A204.1 (cell line): ENCODE measurements around the gene NPLOC4.
"Not testable (repeated sequence)": the region's sequence is repeated elsewhere in the genome, so short reads cannot be mapped to it uniquely, and the experiment has no call there.

Experiments
- FAIRE-seq: peaks from 2 replicates; lab custom pipeline; 2012; peaks lifted over from hg19 to GRCh38; lab: Jason Lieb, UNC

The NPLOC4 gene

GRCh38 chr17:81532490-81533287, 104.2 kb downstream of the NPLOC4 start:
- FAIRE-seq = no peak

- FAIRE-seq = not testable (repeated sequence)
These were observed 104.9 kb downstream of the NPLOC4 start for GRCh38 chr17:81531998-81532404.

GRCh38 chr17:81531013-81531412, 105.9 kb downstream of the NPLOC4 start:
- FAIRE-seq = not testable (repeated sequence)

GRCh38 chr17:81529437-81529803, 107.5 kb downstream of the NPLOC4 start:
- FAIRE-seq = no peak

DNA sequence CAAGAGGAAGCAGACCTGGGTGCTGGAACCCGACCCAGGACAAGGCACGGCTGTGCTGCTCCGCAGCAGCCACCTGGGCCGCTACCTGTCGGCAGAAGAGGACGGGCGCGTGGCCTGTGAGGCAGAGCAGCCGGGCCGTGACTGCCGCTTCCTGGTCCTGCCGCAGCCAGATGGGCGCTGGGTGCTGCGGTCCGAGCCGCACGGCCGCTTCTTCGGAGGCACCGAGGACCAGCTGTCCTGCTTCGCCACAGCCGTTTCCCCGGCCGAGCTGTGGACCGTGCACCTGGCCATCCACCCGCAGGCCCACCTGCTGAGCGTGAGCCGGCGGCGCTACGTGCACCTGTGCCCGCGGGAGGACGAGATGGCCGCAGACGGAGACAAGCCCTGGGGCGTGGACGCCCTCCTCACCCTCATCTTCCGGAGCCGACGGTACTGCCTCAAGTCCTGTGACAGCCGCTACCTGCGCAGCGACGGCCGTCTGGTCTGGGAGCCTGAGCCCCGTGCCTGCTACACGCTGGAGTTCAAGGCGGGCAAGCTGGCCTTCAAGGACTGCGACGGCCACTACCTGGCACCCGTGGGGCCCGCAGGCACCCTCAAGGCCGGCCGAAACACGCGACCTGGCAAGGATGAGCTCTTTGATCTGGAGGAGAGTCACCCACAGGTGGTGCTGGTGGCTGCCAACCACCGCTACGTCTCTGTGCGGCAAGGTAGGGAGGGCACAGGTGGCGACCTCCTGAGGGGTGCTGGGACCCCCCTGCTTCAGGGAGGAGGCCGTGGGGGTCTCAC, 108.1 kb downstream of the NPLOC4 start:
- no peak for FAIRE-seq

DNA sequence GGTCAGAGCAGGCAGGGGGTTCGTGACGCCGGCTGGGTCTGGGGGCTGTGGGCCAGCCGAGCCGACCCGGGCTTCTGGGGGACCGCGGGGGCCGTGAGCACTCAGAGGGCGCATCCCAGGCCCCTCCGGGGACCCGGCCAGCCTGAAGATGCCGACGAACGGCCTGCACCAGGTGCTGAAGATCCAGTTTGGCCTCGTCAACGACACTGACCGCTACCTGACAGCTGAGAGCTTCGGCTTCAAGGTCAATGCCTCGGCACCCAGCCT, 108.6 kb downstream of the NPLOC4 start:
- FAIRE-seq = no peak

DNA sequence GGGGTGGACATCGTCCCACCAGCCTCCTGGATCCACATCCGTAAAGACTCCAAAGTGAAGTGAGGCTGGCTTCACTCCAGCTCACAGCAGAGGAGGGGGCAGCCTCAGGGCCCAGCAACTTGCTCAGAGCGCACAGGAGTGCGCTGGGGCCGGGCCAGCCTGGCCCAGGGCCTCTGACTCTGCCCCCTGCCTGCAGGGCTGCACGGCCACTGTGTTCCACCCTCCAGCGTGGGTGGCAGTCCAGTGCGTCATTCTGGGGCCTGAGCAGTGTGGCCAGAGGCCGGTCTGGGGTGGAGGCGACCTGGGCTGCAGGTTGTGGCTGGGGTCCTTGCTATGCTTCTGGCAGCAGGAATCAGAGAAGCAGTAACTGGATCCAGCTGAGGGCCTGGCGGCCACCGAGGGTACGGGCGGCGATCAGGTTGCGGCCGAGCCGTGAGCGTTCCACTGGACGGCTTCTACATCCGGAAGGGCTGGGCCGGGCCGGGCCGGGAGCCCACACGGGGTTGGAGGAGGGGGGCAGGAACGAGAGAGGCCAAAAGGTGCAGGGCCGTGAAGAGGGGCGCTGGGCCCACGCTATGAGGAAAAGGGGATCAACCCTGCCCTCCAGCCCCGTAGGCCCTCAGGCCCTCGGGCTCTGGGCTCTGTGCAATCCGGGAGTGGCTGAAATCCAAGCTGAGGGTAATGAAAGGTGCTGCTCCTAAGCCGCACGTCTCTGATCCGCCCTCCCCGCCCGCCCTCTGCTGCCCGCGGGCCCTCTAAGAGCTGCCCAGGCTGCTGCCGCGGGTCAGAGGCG, 109.1 kb downstream of the NPLOC4 start, which contains the start of gene FSCN2:
Gene FSCN2, plus strand, starts transcription at position 787 of the 793 bp plus-strand sequence. CDS start 155 bp downstream, outside the sequence.
- FAIRE-seq = no peak

DNA sequence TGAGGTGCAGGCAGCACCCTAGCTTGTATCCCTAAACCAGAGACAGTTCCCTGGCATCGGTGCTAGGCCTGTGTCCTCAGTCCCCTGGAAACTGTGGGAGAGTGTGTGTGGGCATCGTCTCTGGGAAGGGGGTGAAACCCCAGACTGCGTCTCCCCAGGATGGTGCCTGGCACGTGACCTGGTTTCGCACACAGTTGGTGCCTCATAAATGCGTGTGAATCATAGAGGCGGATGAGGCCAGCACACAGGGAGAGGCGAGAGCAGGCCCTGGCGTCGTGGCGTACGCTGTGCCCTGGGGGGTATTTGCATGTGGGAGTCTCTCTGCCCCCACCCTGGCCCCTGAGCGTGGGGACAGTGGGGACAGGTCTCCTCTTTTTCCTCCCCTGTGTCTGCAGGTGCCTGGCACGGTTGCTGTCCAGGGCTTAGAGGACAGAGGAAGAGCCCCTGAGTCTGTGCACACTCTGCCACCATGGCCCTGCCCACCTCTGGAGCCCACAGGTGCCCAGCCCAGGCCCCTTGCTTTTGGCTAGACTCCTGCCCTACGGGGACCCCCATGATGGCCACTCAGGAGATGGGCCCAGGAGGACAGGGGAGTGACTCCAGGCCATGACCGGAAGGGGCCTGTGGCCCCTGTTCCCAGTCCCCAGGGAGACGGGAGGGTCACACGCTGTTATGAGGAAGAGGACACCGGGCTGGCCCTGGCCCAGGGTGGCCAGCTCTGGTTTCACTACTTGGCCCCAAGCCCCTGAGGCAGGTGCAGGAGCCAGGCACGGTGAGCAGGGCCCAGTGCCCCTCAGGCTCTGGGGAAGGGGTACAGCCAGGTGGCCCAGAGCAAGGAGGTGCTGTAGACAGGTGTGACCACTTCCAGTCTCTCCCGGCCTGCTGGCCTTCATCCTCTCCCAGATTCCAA, 110.0 kb downstream of the NPLOC4 start:
- FAIRE-seq = no peak

- no peak for FAIRE-seq
These were observed 112.1 kb downstream of the NPLOC4 start for GRCh38 chr17:81524865-81525159.

GRCh38 chr17:81524039-81524864, 112.7 kb downstream of the NPLOC4 start:
- FAIRE-seq = no peak

DNA sequence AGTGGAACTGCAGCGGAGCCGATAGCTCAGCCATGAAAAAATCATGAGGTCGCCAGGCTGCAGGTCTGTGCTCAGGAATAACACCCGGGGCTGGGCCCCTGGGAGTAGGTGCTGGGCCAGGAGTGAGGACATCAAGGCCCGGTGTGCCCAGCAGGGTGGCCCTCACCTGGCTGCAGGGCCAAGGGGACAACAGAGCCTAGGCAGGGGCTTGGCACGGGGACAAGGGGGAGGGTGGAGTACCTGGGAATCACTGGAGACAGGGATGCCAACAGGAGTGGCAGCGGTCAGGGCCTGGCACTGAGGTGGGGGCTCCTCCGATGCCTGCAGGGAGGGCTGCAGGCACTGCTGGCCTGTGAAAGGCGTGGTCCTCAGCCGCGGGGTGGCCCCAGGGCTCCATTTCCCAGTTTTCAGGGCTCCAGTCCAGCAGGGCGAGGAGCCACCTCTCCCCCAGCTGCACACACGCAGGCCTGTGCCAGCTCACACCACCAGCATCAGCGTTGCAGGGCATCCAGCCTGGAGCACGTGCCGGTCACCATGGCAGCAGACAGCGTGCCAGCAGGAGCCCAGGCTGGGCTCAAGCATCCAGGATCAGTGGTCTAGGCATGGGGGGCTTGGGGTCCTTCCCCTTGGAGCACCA, 113.4 kb downstream of the NPLOC4 start:
- FAIRE-seq = no peak

DNA sequence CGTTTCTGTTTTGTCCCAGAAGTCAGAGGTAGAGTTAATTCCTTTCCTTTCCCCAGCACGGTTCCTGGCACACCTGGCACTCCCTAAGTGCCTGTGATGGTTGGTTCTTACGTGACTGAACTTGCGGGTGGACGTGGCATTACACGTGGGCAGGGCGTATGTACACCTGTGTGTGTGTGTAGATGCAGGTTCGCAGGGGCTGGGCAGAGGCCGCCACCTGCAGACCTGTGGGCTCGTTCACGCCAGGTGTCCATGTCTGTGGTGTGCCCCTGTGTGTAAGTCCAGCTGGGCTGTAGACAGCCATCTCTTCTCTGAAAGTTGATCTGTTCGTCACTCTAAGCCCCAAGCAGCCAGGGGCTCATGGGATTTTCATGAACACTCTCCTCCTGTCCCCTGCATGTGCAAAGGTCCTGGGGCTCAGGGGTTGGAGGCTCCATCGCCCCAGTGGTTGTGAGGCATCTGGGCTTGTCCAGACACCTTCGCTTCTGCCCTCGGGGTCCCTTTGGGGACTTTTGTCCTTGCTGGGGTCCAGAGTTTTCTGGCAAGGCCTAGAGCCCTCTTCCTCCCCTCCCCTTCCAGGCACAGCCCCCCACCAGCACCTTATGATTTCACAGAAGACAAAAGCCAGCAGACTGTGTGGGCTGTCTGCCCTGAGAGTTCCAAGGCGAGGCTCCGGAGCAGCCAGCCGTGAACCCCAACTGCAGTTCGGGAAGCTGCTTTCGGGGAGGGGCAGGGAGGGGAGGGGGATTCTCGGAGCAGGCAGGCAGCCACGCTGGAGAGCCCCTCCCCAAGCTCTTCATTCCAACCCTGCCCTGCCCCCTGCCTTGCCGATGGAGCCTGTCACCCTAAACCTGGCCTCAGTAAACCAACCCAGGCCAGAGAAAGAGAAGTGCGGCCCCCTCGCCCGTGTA, 114.2 kb downstream of the NPLOC4 start:
- no peak for FAIRE-seq

DNA sequence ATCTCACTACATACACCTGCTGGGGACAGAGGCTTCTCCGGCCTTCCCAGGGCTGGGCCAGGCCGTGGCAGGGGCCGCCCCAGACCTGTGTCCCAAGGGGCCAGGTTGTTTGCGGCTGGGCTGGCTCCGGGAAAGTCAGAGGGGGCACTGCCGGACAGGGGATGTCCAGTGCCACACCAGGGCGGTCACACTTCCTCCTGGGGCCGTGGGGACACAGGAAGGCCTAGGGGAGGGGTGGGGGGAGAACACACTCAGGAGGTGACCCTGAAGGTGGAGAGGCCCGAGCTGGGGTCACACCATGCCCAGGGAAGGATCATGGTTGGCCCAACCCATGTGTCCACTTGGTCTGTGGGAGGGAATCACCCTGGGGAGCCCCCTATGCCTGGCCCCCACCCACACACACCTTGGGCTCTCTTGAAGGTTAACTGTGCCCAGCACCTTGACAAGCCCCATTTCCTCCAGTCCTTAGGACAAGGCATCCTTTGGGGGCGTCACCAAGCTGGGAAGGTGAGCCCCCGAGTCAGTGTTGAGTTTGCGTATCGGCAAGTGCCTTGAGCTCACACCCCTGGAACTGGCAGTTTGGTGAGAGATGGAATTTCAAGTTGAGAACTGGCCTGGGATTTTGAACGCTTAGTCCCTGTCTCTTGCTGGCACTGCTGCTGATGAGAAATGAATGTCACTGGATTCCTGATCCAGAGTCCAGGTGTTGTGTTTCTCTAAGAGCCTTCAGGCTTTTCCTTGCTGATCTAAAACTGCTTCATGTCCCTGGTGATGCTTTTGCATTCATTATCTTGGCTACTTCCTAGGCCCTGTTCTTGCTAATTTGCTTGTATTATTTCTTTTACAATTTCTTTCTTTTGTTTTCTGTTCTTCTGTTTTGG, 116.7 kb downstream of the NPLOC4 start:
- FAIRE-seq = no peak

DNA sequence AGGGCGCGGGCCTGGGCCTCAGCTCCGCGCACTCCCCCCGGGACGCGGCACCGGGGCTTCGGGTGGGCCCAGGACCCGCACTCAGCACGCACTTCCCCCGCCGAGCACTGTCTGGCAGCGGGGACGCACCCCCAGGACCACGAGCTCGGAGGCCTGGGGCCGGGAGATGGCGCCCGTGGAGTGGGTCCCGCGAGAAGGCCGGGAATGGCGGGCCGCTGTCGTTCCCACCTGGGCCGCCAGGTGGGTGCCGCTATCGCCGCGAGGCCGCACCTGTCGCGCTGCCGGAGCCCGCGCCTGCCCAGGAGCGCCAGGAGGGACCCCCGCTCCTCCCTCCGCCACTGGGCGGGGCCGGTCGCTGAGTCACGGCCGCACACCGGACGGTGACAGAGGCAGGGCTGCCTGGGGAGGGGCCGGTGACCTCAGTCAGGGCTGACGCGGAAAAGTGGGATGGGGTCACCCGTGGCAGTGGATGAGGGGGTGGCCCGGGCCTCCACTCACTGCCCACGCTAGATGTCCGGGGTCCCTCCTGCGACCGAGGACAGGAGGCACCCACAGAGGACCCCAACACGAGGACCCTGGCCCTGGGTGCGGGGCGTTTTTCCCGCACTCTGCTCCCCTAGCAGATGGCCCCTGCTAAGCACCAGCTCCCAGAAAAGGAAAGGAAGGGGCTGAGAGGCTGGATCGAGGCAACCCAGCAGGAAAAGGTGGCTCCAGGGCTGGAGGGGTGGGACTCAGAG, 117.5 kb downstream of the NPLOC4 start:
- no peak for FAIRE-seq

- no peak for FAIRE-seq
These were observed 118.1 kb downstream of the NPLOC4 start for GRCh38 chr17:81518785-81519283.

GRCh38 chr17:81518113-81518784, 118.7 kb downstream of the NPLOC4 start:
- FAIRE-seq = no peak
